ENCODE data around the gene KREMEN1. TPM values are rescaled to one million over a fixed set of nuclear protein-coding genes. Genes with fewer than 3 reads are reported as not detected.

The KREMEN1 gene
- total RNA-seq, 2 donors from 2014 or later, result 0.19 to 0.55 TPM

DNA sequence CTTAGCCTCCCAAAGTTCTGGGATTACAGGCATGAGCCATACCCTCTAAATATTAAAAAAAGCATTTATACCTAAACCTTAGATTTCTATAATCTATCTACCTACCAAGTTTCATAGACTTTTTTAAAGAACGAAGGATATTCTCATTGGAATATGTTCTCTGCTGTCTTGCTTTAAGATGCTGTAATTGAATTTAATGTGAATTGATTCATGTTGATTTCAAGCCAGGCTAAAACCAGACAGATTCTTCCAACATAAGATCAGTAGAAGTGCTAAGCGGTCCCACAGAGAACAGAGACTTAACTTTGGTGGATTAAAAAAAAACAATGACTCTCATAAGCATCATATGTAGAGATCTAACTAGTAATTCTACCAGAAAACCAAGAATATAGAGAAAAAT lies 14.2 kb downstream of the KREMEN1 start:
- DNase-seq (ENCODE audit: low spot score in 2 of 2) (no peak), ATAC-seq (no peak)
- Mint-ChIP-seq H3K27ac (no peak overlapping the region), H3K9me3 (no peaks in the 10 kb centered on the region), H3K36me3 (no peaks in the 10 kb centered on the region)

- H3K9me3 Mint-ChIP-seq, result no peaks in the 10 kb centered on the region
- no peak for ATAC-seq
- H3K36me3 Mint-ChIP-seq, result no peaks in the 10 kb centered on the region
- no peak for DNase-seq (ENCODE audit: low spot score in 2 of 2)
- no peak overlapping the region for H3K27ac Mint-ChIP-seq
Measured at GRCh38 chr22:29088809-29089208, 16.0 kb downstream of the KREMEN1 start.

- Mint-ChIP-seq H3K27ac (no peak overlapping the region), H3K36me3 (no peaks in the 10 kb centered on the region), H3K9me3 (no peaks in the 10 kb centered on the region)
- DNase-seq (ENCODE audit: low spot score in 2 of 2) (no peak), ATAC-seq (no peak)
Measured at GRCh38 chr22:29089507-29089906, 16.7 kb downstream of the KREMEN1 start.

GRCh38 chr22:29090039-29090438 lies 17.2 kb downstream of the KREMEN1 start:
- H3K27ac Mint-ChIP-seq, result no peak overlapping the region
- ATAC-seq (no peak), DNase-seq (ENCODE audit: low spot score in 2 of 2) (no peak)
- H3K9me3 Mint-ChIP-seq, result no peaks in the 10 kb centered on the region
- no peaks in the 10 kb centered on the region for H3K36me3 Mint-ChIP-seq

DNA sequence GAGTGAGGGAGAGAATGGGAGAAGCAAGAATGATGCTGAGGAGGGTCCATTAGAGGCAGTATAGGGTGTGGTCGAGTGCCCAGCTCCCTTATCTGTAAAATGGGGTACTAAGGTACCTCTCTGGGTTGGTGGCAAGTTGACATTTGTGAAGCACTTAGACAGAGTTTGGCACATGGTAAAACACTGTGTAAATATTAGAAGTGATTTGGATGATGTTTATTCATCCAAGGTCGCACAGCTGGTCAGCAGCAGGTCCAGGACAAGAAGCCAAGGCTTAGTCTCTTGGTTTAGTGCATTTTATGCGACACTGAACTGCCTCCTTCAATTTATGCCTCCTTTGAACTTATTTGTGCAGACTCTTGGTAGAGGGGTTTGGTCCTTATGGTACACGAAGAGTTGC lies 19.4 kb downstream of the KREMEN1 start:
- H3K36me3 Mint-ChIP-seq, result no peaks in the 10 kb centered on the region
- peak overlapping the region in 1 of 2 donors; percentile 2 for H3K27ac Mint-ChIP-seq
- H3K9me3 Mint-ChIP-seq, result no peaks in the 10 kb centered on the region
- ATAC-seq, result no peak
- DNase-seq (ENCODE audit: low spot score in 2 of 2), result no peak

- Mint-ChIP-seq H3K36me3 (no peaks in the 10 kb centered on the region), H3K9me3 (no peaks in the 10 kb centered on the region), H3K27ac (no peak overlapping the region)
- no peak for DNase-seq (ENCODE audit: low spot score in 2 of 2)
- ATAC-seq, result no peak
Measured at GRCh38 chr22:29093030-29093429, 20.2 kb downstream of the KREMEN1 start.

- H3K9me3 Mint-ChIP-seq, result no peaks in the 10 kb centered on the region
- no peak overlapping the region for H3K27ac Mint-ChIP-seq
- DNase-seq (ENCODE audit: low spot score in 2 of 2) (no peak), ATAC-seq (no peak)
- H3K36me3 Mint-ChIP-seq, result no peaks in the 10 kb centered on the region
Measured at GRCh38 chr22:29093501-29094300, 20.9 kb downstream of the KREMEN1 start.

- H3K36me3 Mint-ChIP-seq, result no peaks in the 10 kb centered on the region
- no peak for DNase-seq (ENCODE audit: low spot score in 2 of 2)
- no peak for ATAC-seq
- H3K27ac Mint-ChIP-seq, result no peak overlapping the region
- H3K9me3 Mint-ChIP-seq, result no peaks in the 10 kb centered on the region
Measured at GRCh38 chr22:29095459-29095858, 22.6 kb downstream of the KREMEN1 start.

DNA sequence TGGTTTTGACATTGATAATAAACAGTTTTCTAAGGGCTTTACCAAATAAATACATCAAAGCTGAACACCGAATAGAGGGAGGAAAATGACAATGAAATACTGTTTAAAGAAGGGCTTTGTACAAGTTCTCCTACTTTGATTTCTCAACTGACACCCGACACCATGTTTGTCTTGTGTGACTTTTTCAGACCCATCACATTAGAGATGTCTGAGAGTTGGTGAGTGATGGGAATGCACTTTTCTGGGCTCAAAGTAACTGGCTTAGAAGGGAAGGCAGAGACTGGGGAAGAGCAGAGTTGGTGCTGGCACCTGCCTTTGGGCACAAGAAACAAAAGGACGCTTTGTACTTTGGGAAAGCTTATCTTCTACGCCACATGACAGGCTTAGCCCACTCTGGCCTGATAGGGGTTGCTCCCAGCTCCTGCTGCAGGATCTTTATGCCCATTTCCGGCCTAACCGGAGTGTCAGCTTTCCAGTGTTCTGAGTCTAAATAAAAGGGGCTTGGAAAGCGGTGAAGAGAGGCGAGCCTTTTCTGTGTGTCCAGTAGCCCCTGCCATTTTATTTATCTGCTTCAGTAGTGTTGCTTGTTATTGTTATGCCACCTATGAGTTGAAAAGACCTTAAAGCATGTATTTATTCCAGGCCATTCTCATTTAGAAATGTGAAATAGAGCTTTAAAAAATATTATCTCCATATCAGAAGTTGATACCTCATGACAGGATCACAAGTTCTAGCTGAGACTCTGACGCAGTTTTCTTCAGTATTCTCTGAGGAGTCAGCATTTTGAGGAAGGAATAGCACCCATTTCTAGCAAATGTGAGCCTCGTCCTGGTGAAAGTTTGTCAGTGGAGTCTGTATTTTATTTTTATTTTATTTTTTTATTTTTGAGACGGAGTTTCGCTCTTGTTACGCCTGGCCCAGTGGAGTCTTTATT lies 24.2 kb downstream of the KREMEN1 start:
- Mint-ChIP-seq H3K9me3 (no peaks in the 10 kb centered on the region), H3K36me3 (no peaks in the 10 kb centered on the region), H3K27ac (no peak overlapping the region)
- DNase-seq (ENCODE audit: low spot score in 2 of 2), result no peak
- ATAC-seq, result no peak

DNA sequence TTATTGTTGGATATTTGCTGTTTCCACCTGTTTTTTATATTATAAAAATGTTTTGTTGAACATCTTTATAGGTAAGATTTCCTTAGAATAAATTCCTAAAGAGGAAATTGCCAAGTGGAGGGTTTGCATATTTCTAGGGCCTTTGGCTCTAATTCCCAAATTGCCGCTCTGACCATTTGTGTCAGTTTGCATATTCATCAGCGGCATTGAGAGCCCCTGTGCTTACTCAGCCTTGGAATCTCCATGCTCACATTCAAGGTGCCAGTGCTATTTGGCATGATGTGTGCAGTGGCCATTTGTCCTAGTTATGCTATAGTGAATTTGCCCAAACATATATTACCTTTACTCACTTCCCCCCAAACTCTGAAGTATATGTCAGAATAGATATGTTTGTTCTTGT lies 25.5 kb downstream of the KREMEN1 start:
- no peaks in the 10 kb centered on the region for H3K36me3 Mint-ChIP-seq
- no peaks in the 10 kb centered on the region for H3K9me3 Mint-ChIP-seq
- H3K27ac Mint-ChIP-seq, result no peak overlapping the region
- DNase-seq (ENCODE audit: low spot score in 2 of 2) (no peak), ATAC-seq (no peak)

- H3K27ac Mint-ChIP-seq, result no peak overlapping the region
- ATAC-seq (no peak), DNase-seq (ENCODE audit: low spot score in 2 of 2) (no peak)
- H3K9me3 Mint-ChIP-seq, result no peaks in the 10 kb centered on the region
- no peaks in the 10 kb centered on the region for H3K36me3 Mint-ChIP-seq
Measured at GRCh38 chr22:29102300-29102699, 29.5 kb downstream of the KREMEN1 start.

- no peak overlapping the region for H3K27ac Mint-ChIP-seq
- H3K9me3 Mint-ChIP-seq, result no peaks in the 10 kb centered on the region
- H3K36me3 Mint-ChIP-seq, result no peaks in the 10 kb centered on the region
- ATAC-seq, result no peak
- no peak for DNase-seq (ENCODE audit: low spot score in 2 of 2)
Measured at GRCh38 chr22:29103121-29103520, 30.3 kb downstream of the KREMEN1 start.

DNA sequence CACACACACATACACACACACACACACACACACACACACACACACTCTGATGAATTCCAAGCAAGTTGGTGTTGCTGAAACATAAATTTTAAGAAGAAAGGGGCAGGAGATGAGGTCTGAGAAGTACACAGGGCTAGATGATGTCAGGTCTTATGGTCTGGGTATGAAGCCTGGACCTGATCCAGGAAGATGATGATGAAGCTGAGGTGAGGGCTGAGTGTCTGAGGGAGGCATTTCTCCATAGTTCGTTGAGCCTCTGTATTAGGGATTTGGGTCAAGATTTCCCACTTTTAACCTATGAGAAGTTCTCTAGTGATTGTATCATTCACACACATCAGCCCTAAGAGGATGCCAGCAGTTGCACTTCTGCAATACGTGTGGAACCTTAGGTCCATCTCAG lies 32.6 kb downstream of the KREMEN1 start:
- H3K9me3 Mint-ChIP-seq, result no peaks in the 10 kb centered on the region
- no peak for ATAC-seq
- DNase-seq (ENCODE audit: low spot score in 2 of 2), result no peak

GRCh38 chr22:29106839-29107238 lies 34.0 kb downstream of the KREMEN1 start:
- DNase-seq (ENCODE audit: low spot score in 2 of 2), result no peak
- no peak for ATAC-seq

More for the DNA sequence above, 32.6 kb downstream of the KREMEN1 start:
- H3K36me3 Mint-ChIP-seq, result no peaks in the 10 kb centered on the region
- H3K27ac Mint-ChIP-seq, result no peak overlapping the region

DNA sequence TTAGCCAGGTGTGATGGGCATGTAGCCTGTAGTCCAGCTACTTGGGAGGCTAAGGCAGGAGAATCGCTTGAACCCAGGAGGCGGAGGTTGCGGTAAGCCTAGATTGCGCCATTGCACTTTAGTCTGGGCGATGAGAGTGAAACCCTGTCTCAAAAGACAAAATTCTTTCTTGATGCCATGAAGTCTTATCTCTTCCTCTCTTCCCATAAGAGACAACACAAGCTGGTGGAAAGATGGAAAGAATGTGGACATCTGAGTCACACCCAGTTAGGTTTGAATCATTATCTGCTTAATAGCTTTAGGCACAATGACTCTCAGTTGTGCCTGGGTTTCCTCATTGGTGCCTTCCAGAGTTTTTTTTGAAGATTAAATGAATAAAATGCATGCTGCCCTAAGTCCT lies 35.3 kb downstream of the KREMEN1 start:
- Mint-ChIP-seq H3K9me3 (no peaks in the 10 kb centered on the region), H3K27ac (no peak overlapping the region), H3K36me3 (no peaks in the 10 kb centered on the region)
- ATAC-seq, result no peak
- DNase-seq (ENCODE audit: low spot score in 2 of 2), result no peak

More at GRCh38 chr22:29106839-29107238, 34.0 kb downstream of the KREMEN1 start:
- Mint-ChIP-seq H3K9me3 (no peaks in the 10 kb centered on the region), H3K27ac (no peak overlapping the region), H3K36me3 (no peaks in the 10 kb centered on the region)

GRCh38 chr22:29109822-29110221 lies 37.0 kb downstream of the KREMEN1 start:
- Mint-ChIP-seq H3K9me3 (no peaks in the 10 kb centered on the region), H3K36me3 (no peaks in the 10 kb centered on the region), H3K27ac (no peak overlapping the region)
- ATAC-seq, result no peak
- no peak for DNase-seq (ENCODE audit: low spot score in 2 of 2)

DNA sequence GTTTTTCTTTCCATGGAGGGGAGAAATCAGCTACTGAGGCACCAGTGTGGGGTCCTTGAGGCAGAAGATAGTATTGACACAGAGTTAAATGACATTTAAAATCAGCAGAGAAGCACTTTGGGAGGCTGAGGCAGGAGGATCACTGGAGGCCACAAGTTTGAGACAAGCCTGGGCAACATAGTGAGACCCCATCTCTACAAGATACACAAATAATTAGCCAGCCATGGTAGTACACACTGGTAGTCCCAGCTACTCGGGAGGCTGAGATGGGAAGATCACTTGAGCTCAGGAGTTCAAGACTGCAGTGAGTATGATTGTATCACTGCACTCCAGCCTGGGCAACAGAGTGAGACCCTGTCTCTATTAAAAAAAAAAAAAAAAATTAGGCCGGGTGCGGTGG lies 38.1 kb downstream of the KREMEN1 start:
- ATAC-seq (no peak), DNase-seq (ENCODE audit: low spot score in 2 of 2) (no peak)
- no peak overlapping the region for H3K27ac Mint-ChIP-seq
- no peaks in the 10 kb centered on the region for H3K9me3 Mint-ChIP-seq
- no peaks in the 10 kb centered on the region for H3K36me3 Mint-ChIP-seq
